Measurements from ENCODE around the gene PTPRD.

The PTPRD gene

GRCh38 chr9:9905736-9906135 lies 707.1 kb downstream of the PTPRD start:
- in situ Hi-C loops (cut with MboI; ENCODE audit: low sequenced_read_pairs), result no loop called here

- in situ Hi-C loops (cut with MboI; ENCODE audit: low sequenced_read_pairs), result no loop called here
These were observed 708.8 kb downstream of the PTPRD start for GRCh38 chr9:9904041-9904440.

GRCh38 chr9:9901624-9902023 lies 711.2 kb downstream of the PTPRD start:
- in situ Hi-C loops (cut with MboI; ENCODE audit: low sequenced_read_pairs), result no loop called here

- in situ Hi-C loops (cut with MboI; ENCODE audit: low sequenced_read_pairs), result no loop called here
These were observed 719.0 kb downstream of the PTPRD start for GRCh38 chr9:9893837-9894236.

GRCh38 chr9:9892217-9892616 lies 720.6 kb downstream of the PTPRD start:
- in situ Hi-C loops (cut with MboI; ENCODE audit: low sequenced_read_pairs), result no loop called here

- in situ Hi-C loops (cut with MboI; ENCODE audit: low sequenced_read_pairs), result no loop called here
These were observed 731.1 kb downstream of the PTPRD start for GRCh38 chr9:9881692-9882091.

- in situ Hi-C loops (cut with MboI; ENCODE audit: low sequenced_read_pairs), result no loop called here
These were observed 738.5 kb downstream of the PTPRD start for GRCh38 chr9:9874270-9874669.

- in situ Hi-C loops (cut with MboI; ENCODE audit: low sequenced_read_pairs), result no loop called here
These were observed 750.5 kb downstream of the PTPRD start for GRCh38 chr9:9862235-9862810.

- in situ Hi-C loops (cut with MboI; ENCODE audit: low sequenced_read_pairs), result no loop called here
These were observed 757.4 kb downstream of the PTPRD start for GRCh38 chr9:9855177-9856078.

- in situ Hi-C loops (cut with MboI; ENCODE audit: low sequenced_read_pairs), result no loop called here
These were observed 765.1 kb downstream of the PTPRD start for GRCh38 chr9:9847750-9848149.

- in situ Hi-C loops (cut with MboI; ENCODE audit: low sequenced_read_pairs), result no loop called here
These were observed 766.2 kb downstream of the PTPRD start for GRCh38 chr9:9846557-9846956.

GRCh38 chr9:9820436-9820835 lies 792.4 kb downstream of the PTPRD start:
- in situ Hi-C loops (cut with MboI; ENCODE audit: low sequenced_read_pairs), result no loop called here

- in situ Hi-C loops (cut with MboI; ENCODE audit: low sequenced_read_pairs), result no loop called here
These were observed 792.9 kb downstream of the PTPRD start for GRCh38 chr9:9819886-9820285.

- in situ Hi-C loops (cut with MboI; ENCODE audit: low sequenced_read_pairs), result no loop called here
These were observed 795.6 kb downstream of the PTPRD start for GRCh38 chr9:9817176-9817575.

GRCh38 chr9:9804109-9804508 lies 808.7 kb downstream of the PTPRD start:
- in situ Hi-C loops (cut with MboI; ENCODE audit: low sequenced_read_pairs), result no loop called here

GRCh38 chr9:9799287-9799686 lies 813.5 kb downstream of the PTPRD start:
- in situ Hi-C loops (cut with MboI; ENCODE audit: low sequenced_read_pairs), result no loop called here

- in situ Hi-C loops (cut with MboI; ENCODE audit: low sequenced_read_pairs), result no loop called here
These were observed 820.5 kb downstream of the PTPRD start for GRCh38 chr9:9792144-9792857.

- in situ Hi-C loops (cut with MboI; ENCODE audit: low sequenced_read_pairs), result no loop called here
These were observed 821.2 kb downstream of the PTPRD start for GRCh38 chr9:9791611-9792010.

GRCh38 chr9:9790216-9790872 lies 822.5 kb downstream of the PTPRD start:
- in situ Hi-C loops (cut with MboI; ENCODE audit: low sequenced_read_pairs), result no loop called here

- in situ Hi-C loops (cut with MboI; ENCODE audit: low sequenced_read_pairs), result no loop called here
These were observed 829.1 kb downstream of the PTPRD start for GRCh38 chr9:9783711-9784110.

GRCh38 chr9:9783211-9783610 lies 829.6 kb downstream of the PTPRD start:
- in situ Hi-C loops (cut with MboI; ENCODE audit: low sequenced_read_pairs), result no loop called here

All from HL-60/S4 treated with phorbol 12-myristate 13-acetate at 8.2 ng/mL for 4 days and 3 days (cell line).